DND-41 (cell line): ENCODE data around the gene FBXW7.
A peak's percentile ranks its signal among the peaks of the same experiment; 100 is the strongest.

Experiments
- ATAC-seq: fragments of 200-7000 bp; cut with Tn5 transposase; 3 replicates; pipeline ENCODE4 v1.9.1; 2021; ENCODE audit warnings: low read depth; ENCODE audit not compliant: insufficient read depth
- DNase-seq: peaks from one replicate; pipeline ENCODE4 v3.0.0-alpha.2; 2020
- H2AFZ ChIP-seq: 2 replicates; pipeline ENCODE4 v1.6.0; 2012; ENCODE audit warnings: low read depth, low read length
- H3K27ac ChIP-seq: 2 replicates; pipeline ENCODE4 v1.5.1; 2012; ENCODE audit warnings: low read length, inconsistent platforms
- H3K27me3 ChIP-seq: fragments of 200-600 bp; sonication (generic); 2 replicates; pipeline ENCODE4 v1.6.0; 2012; ENCODE audit warnings: low read length, mild to moderate bottlenecking, inconsistent platforms; ENCODE audit not compliant: insufficient read depth, poor library complexity
- H3K36me3 ChIP-seq: 2 replicates; pipeline ENCODE4 v1.5.1; 2012; ENCODE audit warnings: low read length, inconsistent platforms; ENCODE audit not compliant: insufficient read depth
- H3K4me1 ChIP-seq: 2 replicates; pipeline ENCODE4 v1.5.1; 2012; ENCODE audit warnings: mild to moderate bottlenecking, low read length; ENCODE audit not compliant: insufficient read depth
- H3K4me2 ChIP-seq: 2 replicates; pipeline ENCODE4 v1.6.0; 2012; ENCODE audit warnings: mild to moderate bottlenecking, moderate library complexity, low read length, inconsistent platforms; ENCODE audit not compliant: insufficient read depth
- H3K4me3 ChIP-seq, 2 experiments: fragments of 200-600 bp in 1 of 2; shearing (Covaris generic) in 1 of 2; 2 replicates each; pipeline ENCODE4 v1.5.1; 2012 to 2016; ENCODE audit warnings: inconsistent platforms in 2 of 2, low read length in 2 of 2, mild to moderate bottlenecking in 2 of 2, low read depth in 1 of 2, moderate library complexity in 1 of 2
- H3K79me2 ChIP-seq: 2 replicates; pipeline ENCODE4 v1.6.0; 2012; ENCODE audit warnings: low read length, inconsistent platforms; ENCODE audit not compliant: insufficient read depth
- H3K9ac ChIP-seq: 2 replicates; pipeline ENCODE4 v1.6.0; 2012; ENCODE audit warnings: low read depth, mild to moderate bottlenecking, inconsistent platforms, low read length, moderate library complexity
- H3K9me3 ChIP-seq: 2 replicates; pipeline ENCODE4 v1.5.1; 2012; ENCODE audit warnings: low read length, moderate library complexity, mild to moderate bottlenecking, inconsistent platforms; ENCODE audit not compliant: insufficient read depth, severe bottlenecking
- H4K20me1 ChIP-seq: 2 replicates; pipeline ENCODE4 v1.6.0; 2012; ENCODE audit warnings: low read length; ENCODE audit not compliant: insufficient read depth
- EZH2 ChIP-seq: IDR thresholded peaks from 3 replicates; pipeline ENCODE4 v1.6.1; 2012; ENCODE audit warnings: borderline replicate concordance, low read depth, mild to moderate bottlenecking, moderate library complexity, low read length, inconsistent platforms; ENCODE audit not compliant: severe bottlenecking
- TF ChIP-seq, protein P1 (sequence below): IDR thresholded peaks from 2 replicates; pipeline ENCODE4 v1.5.1; 2012; ENCODE audit warnings: borderline replicate concordance, low read length, moderate library complexity, mild to moderate bottlenecking; ENCODE audit not compliant: poor library complexity, severe bottlenecking; ENCODE audit errors: extremely low read depth

The FBXW7 gene

DNA sequence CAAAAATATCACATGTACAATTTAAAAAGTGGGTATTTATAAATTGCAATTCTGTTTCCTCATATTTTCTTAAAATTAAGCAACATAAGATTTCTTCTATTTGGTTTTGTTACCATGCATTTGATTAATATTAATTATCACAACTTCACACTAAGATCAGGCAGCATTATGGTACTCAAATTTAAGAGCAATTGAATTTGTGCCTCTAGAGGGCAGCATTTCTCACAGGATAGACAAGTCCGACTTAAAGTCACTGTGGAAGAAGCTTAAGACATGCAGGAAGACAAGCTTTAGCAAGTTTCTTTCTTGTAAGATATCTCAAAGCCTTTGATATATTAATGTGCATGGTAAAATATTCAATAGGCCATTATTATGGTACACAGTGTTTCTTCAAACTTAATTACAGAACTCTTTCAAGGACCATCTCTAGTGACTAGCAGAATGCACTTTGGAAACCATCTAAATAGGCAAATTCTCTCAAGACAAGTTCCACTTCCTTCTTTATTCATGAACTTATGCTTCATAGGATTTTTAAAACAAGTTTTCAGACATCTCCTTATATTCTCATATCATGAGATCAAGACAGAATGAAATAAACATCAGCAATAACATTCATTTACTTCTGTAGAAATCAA, 35.0 kb downstream of the FBXW7 start:
- H3K9ac ChIP-seq = no peak overlapping the region
- no peak overlapping the region for H3K4me2 ChIP-seq
- H3K27ac ChIP-seq = no peak overlapping the region
- peaks cover 3% of the 10 kb centered on the region; the same call in 1 of the 2 replicates for H3K4me1 ChIP-seq
- DNase-seq (peak; percentile 65), ATAC-seq (peak; percentile 93)
- no peaks in the 10 kb centered on the region for H3K36me3 ChIP-seq
- H2AFZ ChIP-seq = no peak overlapping the region
- H3K9me3 ChIP-seq = no peaks in the 10 kb centered on the region
- H3K79me2 ChIP-seq = peaks cover 44% of the 10 kb centered on the region
- H4K20me1 ChIP-seq = peaks cover 21% of the 10 kb centered on the region; the same call in 1 of the 2 replicates
- H3K27me3 ChIP-seq = no peaks in the 10 kb centered on the region
- no peak overlapping the region for H3K4me3 ChIP-seq
- no peak for TF ChIP-seq EZH2
- TF ChIP-seq, protein P1, sequence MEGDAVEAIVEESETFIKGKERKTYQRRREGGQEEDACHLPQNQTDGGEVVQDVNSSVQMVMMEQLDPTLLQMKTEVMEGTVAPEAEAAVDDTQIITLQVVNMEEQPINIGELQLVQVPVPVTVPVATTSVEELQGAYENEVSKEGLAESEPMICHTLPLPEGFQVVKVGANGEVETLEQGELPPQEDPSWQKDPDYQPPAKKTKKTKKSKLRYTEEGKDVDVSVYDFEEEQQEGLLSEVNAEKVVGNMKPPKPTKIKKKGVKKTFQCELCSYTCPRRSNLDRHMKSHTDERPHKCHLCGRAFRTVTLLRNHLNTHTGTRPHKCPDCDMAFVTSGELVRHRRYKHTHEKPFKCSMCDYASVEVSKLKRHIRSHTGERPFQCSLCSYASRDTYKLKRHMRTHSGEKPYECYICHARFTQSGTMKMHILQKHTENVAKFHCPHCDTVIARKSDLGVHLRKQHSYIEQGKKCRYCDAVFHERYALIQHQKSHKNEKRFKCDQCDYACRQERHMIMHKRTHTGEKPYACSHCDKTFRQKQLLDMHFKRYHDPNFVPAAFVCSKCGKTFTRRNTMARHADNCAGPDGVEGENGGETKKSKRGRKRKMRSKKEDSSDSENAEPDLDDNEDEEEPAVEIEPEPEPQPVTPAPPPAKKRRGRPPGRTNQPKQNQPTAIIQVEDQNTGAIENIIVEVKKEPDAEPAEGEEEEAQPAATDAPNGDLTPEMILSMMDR = peak; percentile 88

DNA sequence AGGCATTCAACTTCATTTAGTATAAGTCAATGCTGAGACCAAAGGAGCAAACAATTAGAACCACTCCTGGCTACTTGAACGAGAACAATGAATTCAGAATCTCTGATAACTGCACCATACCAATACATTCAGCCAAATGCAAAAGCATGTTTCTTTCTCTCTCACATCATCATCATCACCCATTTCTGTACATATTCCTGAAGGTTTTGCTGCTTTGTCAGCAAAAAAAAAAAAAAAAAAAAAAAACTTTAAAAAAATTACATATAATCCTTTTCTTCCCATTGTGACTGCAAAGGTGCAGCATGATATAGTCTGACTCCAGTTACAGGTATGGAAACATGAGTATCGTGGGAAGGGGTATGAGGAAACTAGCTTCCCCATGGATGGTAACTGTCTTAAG, 35.6 kb downstream of the FBXW7 start:
- Histone ChIP-seq H3K4me3 (no peak overlapping the region), H4K20me1 (peaks cover 26% of the 10 kb centered on the region; the same call in 1 of the 2 replicates)

DNA sequence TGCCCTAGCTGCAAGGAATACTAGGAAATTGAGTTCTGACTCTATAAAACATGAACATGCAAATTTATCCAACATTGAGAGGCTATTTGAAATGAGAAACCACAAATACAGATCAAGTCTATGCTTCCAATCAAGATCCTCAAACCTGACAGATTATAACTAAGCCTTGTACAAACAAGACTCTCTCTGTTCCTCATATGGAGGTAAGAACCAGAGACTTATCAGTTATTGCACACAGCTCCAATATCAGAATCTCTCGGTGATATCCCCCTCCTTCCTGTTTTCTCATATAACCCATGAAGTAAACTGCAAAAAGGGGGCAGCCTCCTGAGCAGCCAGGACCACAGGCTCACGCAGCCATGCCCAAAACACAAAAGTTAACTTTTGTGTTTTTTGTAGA, 36.5 kb downstream of the FBXW7 start:
- Histone ChIP-seq H3K79me2 (peaks cover 50% of the 10 kb centered on the region), H3K36me3 (no peaks in the 10 kb centered on the region), H3K9me3 (no peaks in the 10 kb centered on the region), H3K4me3 (no peak overlapping the region), H3K9ac (no peak overlapping the region), H2AFZ (no peak overlapping the region), H3K27me3 (no peaks in the 10 kb centered on the region), H3K27ac (no peak overlapping the region), H3K4me2 (no peak overlapping the region), H3K4me1 (peaks cover 3% of the 10 kb centered on the region; the same call in 1 of the 2 replicates), H4K20me1 (peaks cover 26% of the 10 kb centered on the region; the same call in 1 of the 2 replicates)
- TF ChIP-seq, protein P1 = no peak
- no peak for TF ChIP-seq EZH2
- ATAC-seq (no peak), DNase-seq (no peak)

More for the DNA sequence above, 35.6 kb downstream of the FBXW7 start:
- Histone ChIP-seq H3K4me2 (no peak overlapping the region), H3K9me3 (no peaks in the 10 kb centered on the region), H3K36me3 (no peaks in the 10 kb centered on the region), H2AFZ (no peak overlapping the region), H3K27ac (no peak overlapping the region), H3K79me2 (peaks cover 49% of the 10 kb centered on the region), H3K27me3 (no peaks in the 10 kb centered on the region), H3K9ac (no peak overlapping the region), H3K4me1 (peaks cover 3% of the 10 kb centered on the region; the same call in 1 of the 2 replicates)
- DNase-seq (no peak), ATAC-seq (no peak)
- TF ChIP-seq, protein P1 = no peak
- TF ChIP-seq EZH2 = no peak
